ENCODE measurements around the gene SLC35C1.
A peak's percentile ranks its signal among the peaks of the same experiment; 100 is the strongest.

Gene SLC35C1

GRCh38 chr11:45773786-45774655, 30.9 kb upstream of the SLC35C1 start:
- Mint-ChIP-seq H3K36me3 (no peaks in the 10 kb centered on the region), H3K4me1 (peaks cover 19% of the 10 kb centered on the region), H3K9me3 (no peaks in the 10 kb centered on the region), H3K4me3 (no peak overlapping the region), H3K27ac (no peak overlapping the region)
- ATAC-seq (no peak), DNase-seq (ENCODE audit: low spot score in 2 of 2) (no peak)

GRCh38 chr11:45774786-45775185, 30.2 kb upstream of the SLC35C1 start:
- no peak overlapping the region for H3K4me3 Mint-ChIP-seq
- H3K9me3 Mint-ChIP-seq = no peaks in the 10 kb centered on the region
- H3K4me1 Mint-ChIP-seq = peaks cover 19% of the 10 kb centered on the region
- DNase-seq (ENCODE audit: low spot score in 2 of 2) (no peak), ATAC-seq (no peak)
- no peak overlapping the region for H3K27ac Mint-ChIP-seq
- H3K36me3 Mint-ChIP-seq = no peaks in the 10 kb centered on the region

GRCh38 chr11:45777127-45777969, 27.6 kb upstream of the SLC35C1 start:
- no peak overlapping the region for H3K27ac Mint-ChIP-seq
- peaks cover 3% of the 10 kb centered on the region for H3K4me1 Mint-ChIP-seq
- H3K9me3 Mint-ChIP-seq = no peaks in the 10 kb centered on the region
- ATAC-seq = no peak
- no peak for DNase-seq (ENCODE audit: low spot score in 2 of 2)
- H3K36me3 Mint-ChIP-seq = no peaks in the 10 kb centered on the region
- no peak overlapping the region for H3K4me3 Mint-ChIP-seq

- no peaks in the 10 kb centered on the region for H3K36me3 Mint-ChIP-seq
- H3K27ac Mint-ChIP-seq = no peak overlapping the region
- DNase-seq (ENCODE audit: low spot score in 2 of 2) = no peak
- ATAC-seq = no peak
- H3K4me3 Mint-ChIP-seq = no peak overlapping the region
- no peaks in the 10 kb centered on the region for H3K9me3 Mint-ChIP-seq
- no peaks in the 10 kb centered on the region for H3K4me1 Mint-ChIP-seq
Observed at GRCh38 chr11:45778341-45778740, 26.6 kb upstream of the SLC35C1 start.

- Mint-ChIP-seq H3K4me1 (no peaks in the 10 kb centered on the region), H3K9me3 (no peaks in the 10 kb centered on the region), H3K4me3 (no peak overlapping the region), H3K27ac (no peak overlapping the region), H3K36me3 (no peaks in the 10 kb centered on the region)
- DNase-seq (ENCODE audit: low spot score in 2 of 2) (no peak), ATAC-seq (no peak)
Observed at GRCh38 chr11:45779602-45780001, 25.3 kb upstream of the SLC35C1 start.

GRCh38 chr11:45786272-45786671, 18.7 kb upstream of the SLC35C1 start:
- Mint-ChIP-seq H3K4me3 (no peak overlapping the region), H3K36me3 (no peaks in the 10 kb centered on the region), H3K4me1 (no peaks in the 10 kb centered on the region), H3K9me3 (no peaks in the 10 kb centered on the region), H3K27ac (no peak overlapping the region)
- ATAC-seq (no peak), DNase-seq (ENCODE audit: low spot score in 2 of 2) (no peak)

- Mint-ChIP-seq H3K36me3 (no peaks in the 10 kb centered on the region), H3K4me3 (no peak overlapping the region), H3K9me3 (no peaks in the 10 kb centered on the region), H3K27ac (no peak overlapping the region), H3K4me1 (no peaks in the 10 kb centered on the region)
- no peak for ATAC-seq
- no peak for DNase-seq (ENCODE audit: low spot score in 2 of 2)
Observed at GRCh38 chr11:45788887-45789286, 16.1 kb upstream of the SLC35C1 start.

GRCh38 chr11:45791524-45791923, 13.4 kb upstream of the SLC35C1 start:
- ATAC-seq (no peak), DNase-seq (ENCODE audit: low spot score in 2 of 2) (no peak)
- Mint-ChIP-seq H3K27ac (no peak overlapping the region), H3K4me1 (no peaks in the 10 kb centered on the region), H3K4me3 (no peak overlapping the region), H3K9me3 (no peaks in the 10 kb centered on the region), H3K36me3 (no peaks in the 10 kb centered on the region)

GRCh38 chr11:45794169-45794568, 10.8 kb upstream of the SLC35C1 start:
- Mint-ChIP-seq H3K4me3 (no peak overlapping the region), H3K27ac (no peak overlapping the region), H3K36me3 (no peaks in the 10 kb centered on the region), H3K4me1 (no peaks in the 10 kb centered on the region), H3K9me3 (no peaks in the 10 kb centered on the region)
- no peak for ATAC-seq
- DNase-seq (ENCODE audit: low spot score in 2 of 2) = no peak

- Mint-ChIP-seq H3K36me3 (no peaks in the 10 kb centered on the region), H3K27ac (no peak overlapping the region), H3K4me1 (no peaks in the 10 kb centered on the region), H3K9me3 (no peaks in the 10 kb centered on the region), H3K4me3 (no peak overlapping the region)
- DNase-seq (ENCODE audit: low spot score in 2 of 2) (no peak), ATAC-seq (peak; percentile 24)
Observed at GRCh38 chr11:45795379-45795778, 9.6 kb upstream of the SLC35C1 start.

GRCh38 chr11:45796461-45796861, 8.5 kb upstream of the SLC35C1 start:
- no peak overlapping the region for H3K4me3 Mint-ChIP-seq
- H3K4me1 Mint-ChIP-seq = no peaks in the 10 kb centered on the region
- H3K36me3 Mint-ChIP-seq = no peaks in the 10 kb centered on the region
- ATAC-seq (no peak), DNase-seq (ENCODE audit: low spot score in 2 of 2) (no peak)
- no peak overlapping the region for H3K27ac Mint-ChIP-seq
- no peaks in the 10 kb centered on the region for H3K9me3 Mint-ChIP-seq

- no peaks in the 10 kb centered on the region for H3K36me3 Mint-ChIP-seq
- ATAC-seq = no peak
Observed at GRCh38 chr11:45798793-45799441, 6.0 kb upstream of the SLC35C1 start.

GRCh38 chr11:45799562-45799961, 5.4 kb upstream of the SLC35C1 start:
- H3K4me3 Mint-ChIP-seq = no peak overlapping the region
- H3K27ac Mint-ChIP-seq = no peak overlapping the region
- H3K9me3 Mint-ChIP-seq = no peaks in the 10 kb centered on the region

More at GRCh38 chr11:45798793-45799441, 6.0 kb upstream of the SLC35C1 start:
- DNase-seq (ENCODE audit: low spot score in 2 of 2) = no peak
- Mint-ChIP-seq H3K4me3 (no peak overlapping the region), H3K4me1 (no peaks in the 10 kb centered on the region), H3K27ac (no peak overlapping the region), H3K9me3 (no peaks in the 10 kb centered on the region)

GRCh38 chr11:45800261-45800660, 4.7 kb upstream of the SLC35C1 start:
- no peak overlapping the region for H3K27ac Mint-ChIP-seq
- ATAC-seq (no peak), DNase-seq (ENCODE audit: low spot score in 2 of 2) (no peak)
- peaks cover 6% of the 10 kb centered on the region for H3K36me3 Mint-ChIP-seq
- no peak overlapping the region for H3K4me3 Mint-ChIP-seq
- no peaks in the 10 kb centered on the region for H3K4me1 Mint-ChIP-seq
- no peaks in the 10 kb centered on the region for H3K9me3 Mint-ChIP-seq

More at GRCh38 chr11:45799562-45799961, 5.4 kb upstream of the SLC35C1 start:
- Mint-ChIP-seq H3K4me1 (no peaks in the 10 kb centered on the region), H3K36me3 (peaks cover 3% of the 10 kb centered on the region)
- DNase-seq (ENCODE audit: low spot score in 2 of 2) = no peak
- ATAC-seq = no peak

- Mint-ChIP-seq H3K27ac (no peak overlapping the region), H3K4me3 (no peak overlapping the region), H3K4me1 (peaks cover 11% of the 10 kb centered on the region), H3K36me3 (peaks cover 6% of the 10 kb centered on the region), H3K9me3 (no peaks in the 10 kb centered on the region)
- ATAC-seq = no peak
- DNase-seq (ENCODE audit: low spot score in 2 of 2) = no peak
Observed at GRCh38 chr11:45801723-45802315, 3.1 kb upstream of the SLC35C1 start.
